Immature natural killer cell (primary cell): ENCODE data around the gene CUL4A. TPM values are rescaled to one million over a fixed set of nuclear protein-coding genes. Genes with fewer than 3 reads are reported as not detected.

Source experiments
- DNase-seq, 3 donors: peaks; one replicate each; pipeline ENCODE4 v3.0.0; 2022; ENCODE audit warnings: mixed read lengths in 1 of 3
- H3K27ac Mint-ChIP-seq, 6 donors: one replicate each; pipeline ENCODE4 v1.8.0; 2020; ENCODE audit warnings: mixed read lengths in 6 of 6, mild to moderate bottlenecking in 5 of 6, inconsistent platforms in 4 of 6, moderate library complexity in 3 of 6
- H3K27me3 Mint-ChIP-seq, 3 donors: one replicate each; pipeline ENCODE4 v1.8.0; 2020 to 2021; ENCODE audit warnings: low read depth in 3 of 3, mild to moderate bottlenecking in 3 of 3, mixed read lengths in 3 of 3, moderate library complexity in 3 of 3, inconsistent platforms in 1 of 3
- H3K36me3 Mint-ChIP-seq, 3 donors: one replicate each; pipeline ENCODE4 v1.8.0; 2020; ENCODE audit warnings: mixed read lengths in 3 of 3, inconsistent platforms in 2 of 3, mild to moderate bottlenecking in 2 of 3
- H3K4me1 Mint-ChIP-seq, 2 donors: one replicate each; pipeline ENCODE4 v1.8.0; 2020; ENCODE audit warnings: inconsistent platforms in 2 of 2, mild to moderate bottlenecking in 2 of 2, mixed read lengths in 2 of 2, moderate library complexity in 1 of 2
- H3K4me3 Mint-ChIP-seq, 5 donors: one replicate each; pipeline ENCODE4 v1.8.0; 2020; ENCODE audit warnings: mild to moderate bottlenecking in 5 of 5, mixed read lengths in 5 of 5, inconsistent platforms in 3 of 5, moderate library complexity in 3 of 5
- H3K9me3 Mint-ChIP-seq, 6 donors: one replicate each; pipeline ENCODE4 v1.8.0; 2020; ENCODE audit warnings: mild to moderate bottlenecking in 6 of 6, mixed read lengths in 6 of 6, inconsistent platforms in 4 of 6, moderate library complexity in 3 of 6
- polyA plus RNA-seq, 3 donors: library from polyadenylated mRNA; unstranded; fragments of 300-500 nt; fragmentation: Illumina TruSeq; gene quantifications; one replicate each; pipeline ENCODE4 v1.2.3, GENCODE V29; 2021

The CUL4A gene
- polyA plus RNA-seq, 3 donors from 2014 or later: 27.8 to 56.4 (median 53.3) TPM

- Mint-ChIP-seq H3K27ac (no peak overlapping the region), H3K4me1 (peaks cover 0 to 4% of the 10 kb centered on the region in 2 donors), H3K27me3 (peaks cover 0 to 3% (median 2%) of the 10 kb centered on the region in 3 donors), H3K4me3 (no peak overlapping the region), H3K9me3 (no peaks in the 10 kb centered on the region), H3K36me3 (peaks cover 0 to 9% (median 3%) of the 10 kb centered on the region in 3 donors)
- no peak for DNase-seq
Measured at GRCh38 chr13:113272701-113273181, 63.3 kb downstream of the CUL4A start.

GRCh38 chr13:113273321-113273720 is 63.9 kb downstream of the CUL4A start:
- H3K36me3 Mint-ChIP-seq: peaks cover 0 to 9% (median 3%) of the 10 kb centered on the region in 3 donors
- peaks cover 0 to 4% of the 10 kb centered on the region in 2 donors for H3K4me1 Mint-ChIP-seq
- no peak overlapping the region for H3K4me3 Mint-ChIP-seq
- H3K9me3 Mint-ChIP-seq: no peaks in the 10 kb centered on the region
- no peak for DNase-seq
- H3K27ac Mint-ChIP-seq: peak overlapping the region in 2 of 6 donors; percentile 16 to 19
- H3K27me3 Mint-ChIP-seq: peaks cover 0 to 3% (median 2%) of the 10 kb centered on the region in 3 donors

DNA sequence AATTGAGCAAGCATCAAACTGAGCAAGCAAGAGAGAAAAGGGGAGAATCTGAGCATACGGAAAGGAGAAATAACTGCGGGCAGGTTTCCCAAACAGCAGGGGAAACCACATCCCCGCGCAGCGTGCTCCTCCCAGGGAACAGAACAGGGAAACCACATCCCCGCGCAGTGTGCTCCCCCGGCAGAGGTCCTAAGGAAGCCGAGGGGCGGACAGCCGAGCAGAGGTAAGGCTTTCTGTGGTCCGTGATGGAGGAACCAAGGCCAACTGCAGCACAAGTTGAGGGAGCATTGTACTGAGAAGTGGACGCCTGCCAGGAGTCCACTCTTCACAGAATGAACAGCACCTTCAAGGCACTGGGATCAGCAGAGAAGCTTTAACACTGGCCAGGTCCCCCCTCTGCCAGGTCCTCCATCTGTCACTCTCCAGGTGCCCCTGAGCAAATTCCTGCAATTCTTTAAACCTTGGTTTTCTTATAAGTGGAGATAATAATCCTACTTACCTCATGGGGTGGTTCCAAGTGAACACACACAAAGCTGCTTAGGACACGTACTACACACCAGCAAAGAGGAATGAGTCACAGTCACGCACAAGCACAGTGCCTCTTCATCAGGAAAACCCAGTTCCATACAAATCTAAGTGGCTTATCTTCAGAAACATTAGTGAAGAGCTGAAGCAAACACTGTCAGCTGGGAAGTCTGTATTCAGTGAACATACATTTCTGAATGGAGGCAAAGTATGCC is 64.6 kb downstream of the CUL4A start:
- Mint-ChIP-seq H3K4me3 (no peak overlapping the region), H3K9me3 (no peaks in the 10 kb centered on the region), H3K27ac (peak overlapping the region in 2 of 6 donors; percentile 16 to 19), H3K4me1 (peaks cover 0 to 4% of the 10 kb centered on the region in 2 donors), H3K36me3 (peaks cover 0 to 9% (median 3%) of the 10 kb centered on the region in 3 donors), H3K27me3 (peaks cover 0 to 4% (median 3%) of the 10 kb centered on the region in 3 donors)
- DNase-seq: no peak

- Mint-ChIP-seq H3K27ac (peak overlapping the region in 1 of 6 donors; percentile 37), H3K27me3 (peaks cover 0 to 6% (median 3%) of the 10 kb centered on the region in 3 donors), H3K4me1 (peaks cover 0 to 4% of the 10 kb centered on the region in 2 donors), H3K4me3 (no peak overlapping the region), H3K9me3 (no peaks in the 10 kb centered on the region), H3K36me3 (peaks cover 0 to 9% (median 3%) of the 10 kb centered on the region in 3 donors)
- DNase-seq: no peak
Measured at GRCh38 chr13:113274721-113275120, 65.3 kb downstream of the CUL4A start.

- Mint-ChIP-seq H3K4me3 (no peak overlapping the region), H3K9me3 (no peaks in the 10 kb centered on the region), H3K27ac (no peak overlapping the region), H3K36me3 (peaks cover 0 to 9% (median 3%) of the 10 kb centered on the region in 3 donors), H3K4me1 (peaks cover 0 to 4% of the 10 kb centered on the region in 2 donors), H3K27me3 (peaks cover 0 to 6% (median 3%) of the 10 kb centered on the region in 3 donors)
- DNase-seq: peak; percentile 8 to 15 (median 12)
Measured at GRCh38 chr13:113275387-113275786, 66.0 kb downstream of the CUL4A start.

DNA sequence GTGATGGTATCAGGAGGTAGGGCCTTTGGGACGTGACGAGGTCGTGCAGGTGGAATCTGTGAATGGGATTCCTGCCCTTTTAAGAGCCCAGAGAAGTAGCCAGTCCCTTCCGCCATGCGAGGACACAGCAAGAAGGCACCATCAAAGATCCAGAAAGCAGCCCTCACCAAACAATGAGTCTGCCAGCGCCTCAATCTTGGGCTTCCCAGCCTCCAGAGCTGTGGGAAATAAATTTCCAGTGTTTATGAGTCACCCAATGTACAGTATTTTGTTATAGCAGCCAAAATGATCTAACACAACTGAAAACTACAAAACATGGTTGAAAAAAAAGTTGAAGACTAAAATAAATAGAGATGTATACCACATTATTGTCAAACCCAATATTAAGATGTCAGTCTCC is 70.7 kb downstream of the CUL4A start:
- H3K4me1 Mint-ChIP-seq: peaks cover 0 to 3% of the 10 kb centered on the region in 2 donors
- no peak overlapping the region for H3K27ac Mint-ChIP-seq
- no peak overlapping the region for H3K4me3 Mint-ChIP-seq
- H3K9me3 Mint-ChIP-seq: no peaks in the 10 kb centered on the region
- peaks cover 4 to 9% (median 7%) of the 10 kb centered on the region in 3 donors for H3K27me3 Mint-ChIP-seq
- H3K36me3 Mint-ChIP-seq: no peaks in the 10 kb centered on the region
- DNase-seq: no peak

DNA sequence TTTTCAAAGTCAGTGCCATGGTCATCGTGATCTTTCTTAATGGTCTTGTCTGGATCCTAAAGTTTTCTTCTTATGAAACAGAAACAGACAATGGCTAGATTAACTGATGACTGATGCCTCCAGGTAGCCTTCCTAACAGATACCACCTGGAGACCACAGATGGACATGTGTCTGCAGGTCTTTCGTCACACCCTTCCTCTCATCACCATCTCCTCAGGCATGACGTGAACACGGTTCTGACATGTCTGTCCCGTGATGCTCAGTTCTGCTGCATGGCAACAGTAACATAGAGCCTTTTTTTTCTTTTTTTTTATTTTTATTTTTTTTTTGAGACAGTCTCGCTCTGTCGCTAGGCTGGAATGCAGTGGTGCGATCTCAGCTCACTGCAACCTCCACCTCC is 74.5 kb downstream of the CUL4A start:
- Mint-ChIP-seq H3K9me3 (no peaks in the 10 kb centered on the region), H3K36me3 (no peaks in the 10 kb centered on the region), H3K27me3 (peaks cover 5 to 11% (median 6%) of the 10 kb centered on the region in 3 donors), H3K27ac (no peak overlapping the region), H3K4me3 (no peak overlapping the region), H3K4me1 (no peaks in the 10 kb centered on the region)
- DNase-seq: no peak

DNA sequence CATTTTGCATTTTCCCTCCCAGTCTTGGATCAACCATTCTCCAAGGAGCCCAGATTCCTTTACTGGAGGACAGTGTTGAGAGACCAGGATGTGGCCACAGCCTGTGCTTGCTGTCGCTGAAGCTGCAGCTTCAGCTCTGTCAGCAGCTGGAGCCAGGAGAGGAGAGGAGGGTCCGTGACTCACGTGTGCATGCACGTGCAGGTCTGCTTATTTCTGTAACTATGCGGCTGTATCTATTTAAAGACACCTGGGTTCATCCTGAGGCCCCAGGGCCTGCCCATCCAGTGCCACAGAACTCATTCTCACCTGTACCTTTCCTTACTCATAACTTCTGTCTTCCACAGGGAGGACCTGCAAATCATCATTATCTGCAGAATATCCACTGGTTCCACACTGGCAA is 79.5 kb downstream of the CUL4A start:
- Mint-ChIP-seq H3K4me3 (peak overlapping the region in 1 of 5 donors; percentile 30), H3K27ac (peak overlapping the region in 2 of 6 donors; percentile 73 to 75), H3K4me1 (peaks cover 8 to 18% of the 10 kb centered on the region in 2 donors)

GRCh38 chr13:113291129-113291528 is 81.7 kb downstream of the CUL4A start:
- Mint-ChIP-seq H3K27me3 (peaks cover 15 to 40% (median 31%) of the 10 kb centered on the region in 3 donors), H3K9me3 (no peaks in the 10 kb centered on the region), H3K27ac (no peak overlapping the region), H3K36me3 (no peaks in the 10 kb centered on the region), H3K4me1 (peaks cover 14 to 18% of the 10 kb centered on the region in 2 donors), H3K4me3 (peak overlapping the region in 2 of 5 donors; percentile 5 to 34)
- DNase-seq: no peak

More for the DNA sequence above, 79.5 kb downstream of the CUL4A start:
- Mint-ChIP-seq H3K36me3 (no peaks in the 10 kb centered on the region), H3K27me3 (peaks cover 8 to 22% (median 20%) of the 10 kb centered on the region in 3 donors), H3K9me3 (no peaks in the 10 kb centered on the region)
- DNase-seq: no peak

DNA sequence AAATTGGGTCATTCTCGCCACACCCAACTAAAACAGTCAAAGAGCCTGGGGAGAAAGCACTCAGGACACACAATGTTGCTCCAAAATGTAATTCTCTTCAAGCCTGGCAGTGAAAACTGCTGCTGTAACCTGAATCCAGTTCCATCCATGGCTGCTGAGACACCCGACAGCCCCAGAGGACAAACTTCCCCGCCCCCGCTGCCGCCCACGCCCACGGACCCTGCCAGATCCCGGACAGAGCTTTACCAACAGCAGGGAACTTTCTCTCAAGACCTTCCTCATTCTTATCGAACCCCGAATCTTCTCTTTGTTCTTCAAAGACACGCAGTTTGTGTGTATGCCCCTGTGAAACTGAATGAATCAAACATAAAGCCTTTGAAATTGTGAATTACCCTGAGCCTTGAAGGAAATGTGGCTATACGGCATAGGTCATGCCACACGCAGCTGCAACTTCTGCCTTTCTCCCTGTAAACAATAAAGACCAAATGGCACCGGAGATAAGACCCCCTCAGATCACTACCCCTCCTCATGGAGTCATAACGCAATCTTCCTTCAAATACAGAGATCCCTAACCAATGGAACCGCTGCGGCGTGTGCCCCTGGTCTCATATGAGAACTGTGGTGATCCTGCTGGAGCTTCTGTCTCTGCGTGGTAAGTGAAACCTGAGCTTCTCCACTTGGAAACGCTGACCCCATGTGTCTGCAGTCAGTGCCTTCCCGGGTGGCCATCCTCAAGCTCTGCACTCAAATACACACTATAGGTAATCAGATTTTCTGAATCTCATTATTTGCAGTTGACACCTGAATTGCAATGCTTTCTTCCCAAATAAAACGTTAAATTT is 82.8 kb downstream of the CUL4A start:
- peak overlapping the region in 2 of 6 donors; percentile 18 to 19 for H3K27ac Mint-ChIP-seq
- no peak for DNase-seq
- H3K36me3 Mint-ChIP-seq: no peaks in the 10 kb centered on the region
- peaks cover 24% of the 10 kb centered on the region in 2 donors for H3K4me1 Mint-ChIP-seq
- H3K27me3 Mint-ChIP-seq: peaks cover 24 to 51% (median 41%) of the 10 kb centered on the region in 3 donors
- peaks cover 0 to 5% (median 0%) of the 10 kb centered on the region in 6 donors for H3K9me3 Mint-ChIP-seq
- peak overlapping the region; percentile 6 to 61 (median 34) for H3K4me3 Mint-ChIP-seq

DNA sequence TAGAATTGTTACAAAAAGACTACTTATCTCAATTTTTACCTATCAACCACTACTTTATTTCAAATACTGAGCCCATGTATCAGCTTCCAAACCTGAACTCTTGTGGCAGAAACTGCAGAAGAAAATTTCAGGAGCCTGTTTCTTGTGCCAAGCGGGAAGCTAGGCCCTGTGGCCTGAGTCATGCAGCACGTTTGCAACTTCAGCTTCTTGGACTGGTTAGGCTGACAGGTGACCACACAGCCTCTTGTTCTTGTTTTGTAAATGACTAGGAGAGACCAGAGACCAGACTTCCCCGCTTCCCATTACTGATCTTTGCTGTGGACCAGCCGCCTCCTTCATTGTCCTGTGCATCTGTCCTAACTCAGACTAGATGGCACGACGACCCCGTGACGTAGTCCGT is 84.3 kb downstream of the CUL4A start:
- Mint-ChIP-seq H3K4me1 (peaks cover 37 to 38% of the 10 kb centered on the region in 2 donors), H3K27me3 (peaks cover 28 to 57% (median 46%) of the 10 kb centered on the region in 3 donors), H3K27ac (no peak overlapping the region), H3K9me3 (peaks cover 0 to 5% (median 0%) of the 10 kb centered on the region in 6 donors), H3K36me3 (no peaks in the 10 kb centered on the region), H3K4me3 (no peak overlapping the region)
- no peak for DNase-seq

DNA sequence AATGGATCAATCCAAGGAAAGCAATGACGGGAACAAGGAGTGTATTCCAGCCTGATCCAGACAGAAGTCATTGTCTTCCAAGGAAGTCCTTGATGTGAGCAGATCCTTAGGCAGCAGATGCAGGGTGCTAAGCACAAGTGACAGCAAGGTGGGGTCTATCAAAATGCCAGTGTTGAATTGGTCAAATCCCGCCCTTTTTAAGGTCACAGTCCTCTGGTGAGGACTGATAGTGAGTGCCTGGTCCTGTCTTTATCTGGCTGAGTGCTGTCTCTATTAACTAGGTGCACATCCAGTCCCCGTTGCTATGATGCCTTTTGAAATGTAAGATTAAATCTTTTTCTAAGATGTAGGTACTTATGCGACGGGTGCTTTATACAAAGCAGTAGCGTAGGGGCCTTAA is 86.4 kb downstream of the CUL4A start:
- DNase-seq: no peak
- H3K27me3 Mint-ChIP-seq: peaks cover 28 to 53% (median 37%) of the 10 kb centered on the region in 3 donors
- no peaks in the 10 kb centered on the region for H3K36me3 Mint-ChIP-seq
- H3K4me1 Mint-ChIP-seq: peaks cover 38 to 48% of the 10 kb centered on the region in 2 donors
- H3K4me3 Mint-ChIP-seq: peak overlapping the region; percentile 22 to 93 (median 91)
- peak overlapping the region; percentile 20 to 99 (median 94) for H3K27ac Mint-ChIP-seq
- H3K9me3 Mint-ChIP-seq: peaks cover 0 to 5% (median 0%) of the 10 kb centered on the region in 6 donors

GRCh38 chr13:113296823-113297369 is 87.5 kb downstream of the CUL4A start, which contains the start of gene LAMP1:
LAMP1 (plus strand) TSS chr13:113297239; CDS start chr13:113297435, 196 bp downstream.
- Mint-ChIP-seq H3K9me3 (peaks cover 0 to 5% (median 0%) of the 10 kb centered on the region in 6 donors), H3K27me3 (peaks cover 30 to 56% (median 34%) of the 10 kb centered on the region in 3 donors), H3K4me3 (peak within 1 kb of the TSS; percentile 88 to 96 (median 93)), H3K27ac (peak within 1 kb of the TSS; percentile 96 to 99 (median 98)), H3K36me3 (no peaks in the 10 kb centered on the region), H3K4me1 (peaks cover 36 to 52% of the 10 kb centered on the region in 2 donors)
- peak; percentile 99 for DNase-seq
